HCT116 (cell line): ENCODE data around the gene PNKP. TPM values are rescaled to one million over a fixed set of nuclear protein-coding genes. Genes with fewer than 3 reads are reported as not detected.

Experiments used
- ATAC-seq: fragments of 200-7000 bp; cut with Tn5 transposase; 2 replicates; pipeline ENCODE4 v1.9.1; 2020; ENCODE audit warnings: mild to moderate bottlenecking, moderate library complexity
- BruUV-seq: library from RNA; stranded (reverse); fragments of 400-500 nt; replicated peaks from 2 replicates; lab custom pipeline; 2021; lab: Mats Ljungman, UMichigan
- CTCF ChIA-PET: fragments of 300-600 bp; sonication (Branson Sonifier 250); formaldehyde crosslinking; loops from one replicate; lab custom pipeline; 2021; ENCODE audit warnings: antibody characterized with exemption; lab: Charles Lee
- POLR2A ChIA-PET: fragments of 300-600, 350-600 bp; sonication (Branson Sonifier 250); formaldehyde crosslinking; loops from one replicate; lab custom pipeline; 2021; ENCODE audit warnings: antibody characterized with exemption; lab: Charles Lee
- RAD21 ChIA-PET, 2 experiments: fragments of 300-600 bp; sonication (Branson Sonifier 250); formaldehyde crosslinking; loops; one replicate each; lab custom pipeline; 2023; ENCODE audit warnings: low total read pairs in 2 of 2; ENCODE audit not compliant: uncharacterized antibody in 2 of 2, unreplicated experiment in 2 of 2, low non-redundant PET in 1 of 2; lab: Charles Lee
- DNase-seq: peaks from one replicate; pipeline ENCODE4 v3.0.0-alpha.2; 2010; ENCODE audit warnings: low read depth, low spot score
- H2AFZ ChIP-seq: fragments of 200-600 bp; shearing (Covaris generic), sonication (generic); 2 replicates; pipeline ENCODE4 v1.6.1; 2017; ENCODE audit warnings: low read depth, mixed run types, mixed read lengths, antibody characterized with exemption, low read length; ENCODE audit not compliant: poor library complexity, severe bottlenecking
- H3K27ac ChIP-seq: 2 replicates; pipeline ENCODE4 v1.5.1; 2012; ENCODE audit warnings: low read depth, low read length
- H3K27me3 ChIP-seq: fragments of 200-600 bp; sonication (generic); 2 replicates; pipeline ENCODE4 v1.6.1; 2016; ENCODE audit warnings: mixed run types, low read length, mixed read lengths; ENCODE audit not compliant: insufficient read depth
- H3K36me3 ChIP-seq, 2 experiments: fragments of 200-500 bp in 1 of 2; fragments of 200-600 bp in 1 of 2; sonication (Bioruptor generic) in 1 of 2; sonication (generic) in 1 of 2; 2 replicates each; pipeline versions ENCODE4 v1.5.1 to v1.6.1; 2014 to 2016; ENCODE audit warnings: low read length in 2 of 2, inconsistent platforms in 1 of 2, mixed read lengths in 1 of 2, mixed run types in 1 of 2; ENCODE audit not compliant: insufficient read depth in 2 of 2, control insufficient read depth in 1 of 2
- H3K4me1 ChIP-seq, 2 experiments: fragments of 200-600 bp in 1 of 2; sonication (generic) in 1 of 2; 2 replicates each; pipeline versions ENCODE4 v1.5.1 to v1.6.1; 2012 to 2017; ENCODE audit warnings: low read length in 2 of 2, inconsistent platforms in 1 of 2, mild to moderate bottlenecking in 1 of 2, mixed read lengths in 1 of 2, mixed run types in 1 of 2, moderate library complexity in 1 of 2; ENCODE audit not compliant: insufficient read depth in 2 of 2, control insufficient read depth in 1 of 2
- H3K4me2 ChIP-seq: fragments of 200-600 bp; sonication (generic); 2 replicates; pipeline ENCODE4 v1.6.1; 2017; ENCODE audit warnings: mixed run types, low read length, mixed read lengths
- H3K4me3 ChIP-seq, 2 experiments: fragments of 200-600 bp in 1 of 2; sonication (generic) in 1 of 2; replicated peaks in 1 of 2; 2 replicates each; pipeline ENCODE4 v1.5.1; 2011 to 2016; ENCODE audit warnings: low read length in 2 of 2, control low read depth in 1 of 2, low read depth in 1 of 2, mild to moderate bottlenecking in 1 of 2, mixed read lengths in 1 of 2, mixed run types in 1 of 2
- H3K79me2 ChIP-seq: fragments of 200-600 bp; sonication (generic); 2 replicates; pipeline ENCODE4 v1.6.1; 2017; ENCODE audit warnings: mild to moderate bottlenecking, mixed run types, low read length, moderate library complexity, mixed read lengths; ENCODE audit not compliant: insufficient read depth
- H3K9ac ChIP-seq: fragments of 200-600 bp; sonication (generic); 2 replicates; pipeline ENCODE4 v1.6.1; 2016; ENCODE audit warnings: low read length, mixed read lengths
- H3K9me2 ChIP-seq: fragments of 200-600 bp; sonication (generic), shearing (Covaris generic); 2 replicates; pipeline ENCODE4 v1.6.1; 2017; ENCODE audit warnings: mixed run types, mild to moderate bottlenecking, moderate library complexity; ENCODE audit not compliant: insufficient read depth
- H3K9me3 ChIP-seq, 2 experiments: fragments of 200-500 bp in 1 of 2; fragments of 200-600 bp in 1 of 2; sonication (Bioruptor generic) in 1 of 2; sonication (generic) in 1 of 2; 2 replicates each; pipeline ENCODE4 v1.6.1; 2014 to 2017; ENCODE audit warnings: low read length in 2 of 2, mixed read lengths in 2 of 2, inconsistent platforms in 1 of 2, low read depth in 1 of 2, mild to moderate bottlenecking in 1 of 2, mixed run types in 1 of 2, moderate library complexity in 1 of 2; ENCODE audit not compliant: control insufficient read depth in 1 of 2, insufficient read depth in 1 of 2
- H4K20me1 ChIP-seq: fragments of 200-600 bp; sonication (generic), shearing (Covaris generic); 2 replicates; pipeline ENCODE4 v1.6.1; 2017; ENCODE audit warnings: mixed run types, mild to moderate bottlenecking, moderate library complexity; ENCODE audit not compliant: insufficient read depth
- CBX3 ChIP-seq: IDR thresholded peaks from 2 replicates; pipeline ENCODE4 v1.6.1; 2012; ENCODE audit warnings: low read depth
- POLR2AphosphoS5 ChIP-seq: IDR thresholded peaks from 2 replicates; pipeline ENCODE4 v1.6.1; 2011; ENCODE audit warnings: mild to moderate bottlenecking, low read depth, low read length, moderate library complexity
- SIN3A ChIP-seq: IDR thresholded peaks from 2 replicates; pipeline ENCODE4 v1.6.1; 2012; ENCODE audit warnings: low read depth
- TCF7L2 ChIP-seq: IDR thresholded peaks from 2 replicates; pipeline ENCODE4 v1.7.0; 2011; ENCODE audit warnings: borderline replicate concordance, inconsistent platforms; ENCODE audit not compliant: insufficient read depth, insufficient read length; ENCODE audit errors: extremely low read depth
- YY1 ChIP-seq: IDR thresholded peaks from 2 replicates; pipeline ENCODE4 v1.6.1; 2011; ENCODE audit warnings: low read length, low read depth, moderate library complexity, mild to moderate bottlenecking; ENCODE audit not compliant: insufficient replicate concordance; ENCODE audit errors: extremely low read depth
- ZFX ChIP-seq: fragments of 450-650 bp; IDR thresholded peaks from 2 replicates; pipeline ENCODE4 v1.6.1; 2017
- intact Hi-C: fragments of 100-400 bp; cut with micrococcal nuclease; formaldehyde crosslinking; loops from 2 replicates; pipeline ENCODE4 v1.10.0; 2022
- total RNA-seq: library from RNA; stranded (reverse); gene quantifications from one replicate; pipeline ENCODE4 v1.2.1, GENCODE V29; 2021; ENCODE audit not compliant: unreplicated experiment
- TF ChIP-seq, protein P1 (sequence below): IDR thresholded peaks from 2 replicates; pipeline ENCODE4 v1.6.1; 2012; ENCODE audit warnings: low read depth
- TF ChIP-seq, protein P2 (sequence below): IDR thresholded peaks from 2 replicates; pipeline ENCODE4 v1.6.1; 2012
- TF ChIP-seq, protein P3 (sequence below), 3 experiments: fragments of 200-600 bp in 1 of 3; sonication (generic) in 1 of 3; IDR thresholded peaks in 2 of 3; conservative IDR thresholded peaks in 1 of 3; 2 replicates each; pipeline ENCODE4 v1.5.1; 2012 to 2017; ENCODE audit warnings: low read depth in 2 of 3, low read length in 2 of 3, antibody characterized with exemption in 1 of 3, borderline replicate concordance in 1 of 3, control low read depth in 1 of 3, mild to moderate bottlenecking in 1 of 3, mixed read lengths in 1 of 3, mixed run types in 1 of 3, moderate library complexity in 1 of 3; ENCODE audit not compliant: insufficient read depth in 1 of 3

PNKP gene
- total RNA-seq, 1 experiment from 2014 or later = 129 TPM

DNA sequence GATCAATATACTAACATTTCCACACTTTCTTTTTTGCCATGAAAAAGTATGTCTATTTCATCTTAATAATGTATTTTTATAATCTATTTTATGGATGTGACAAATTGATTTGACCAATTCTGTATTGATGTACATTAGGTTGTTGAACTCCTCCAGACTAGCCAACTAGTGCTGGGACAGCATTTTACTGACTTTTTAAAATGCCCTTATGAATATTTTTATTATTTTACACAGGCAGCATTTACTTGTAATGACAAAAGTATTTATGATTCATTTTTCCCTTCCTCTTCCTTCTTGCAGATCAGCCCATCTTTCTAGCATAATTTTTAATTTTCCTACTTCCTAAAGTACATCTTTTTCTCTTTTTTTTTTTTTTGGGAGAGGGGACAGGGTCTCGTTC lies 53.4 kb downstream of the PNKP start:
- Histone ChIP-seq H3K9me3 (no peaks in the 10 kb centered on the region), H3K4me2 (peak overlapping the region; percentile 78), H3K4me3 (peak overlapping the region in 1 of 2 experiments; percentile 4; a peak in 1 of 4 replicates), H3K9me2 (no peaks in the 10 kb centered on the region), H3K27ac (no peak overlapping the region), H3K4me1 (peaks cover 16 to 40% of the 10 kb centered on the region in 2 experiments), H3K79me2 (peaks cover 9% of the 10 kb centered on the region), H3K9ac (0 out of 2 replicates have a peak overlapping the region, but pooled peaks have one; percentile 18), H2AFZ (peak overlapping the region; percentile 99), H3K36me3 (no peaks in the 10 kb centered on the region), H3K27me3 (no peaks in the 10 kb centered on the region), H4K20me1 (no peaks in the 10 kb centered on the region)
- CTCF ChIA-PET = no interaction called here
- RAD21 ChIA-PET = no interaction called here
- TF ChIP-seq POLR2AphosphoS5 (no peak), TCF7L2 (no peak), CBX3 (no peak), YY1 (no peak), SIN3A (no peak), ZFX (no peak)
- TF ChIP-seq, protein P1, sequence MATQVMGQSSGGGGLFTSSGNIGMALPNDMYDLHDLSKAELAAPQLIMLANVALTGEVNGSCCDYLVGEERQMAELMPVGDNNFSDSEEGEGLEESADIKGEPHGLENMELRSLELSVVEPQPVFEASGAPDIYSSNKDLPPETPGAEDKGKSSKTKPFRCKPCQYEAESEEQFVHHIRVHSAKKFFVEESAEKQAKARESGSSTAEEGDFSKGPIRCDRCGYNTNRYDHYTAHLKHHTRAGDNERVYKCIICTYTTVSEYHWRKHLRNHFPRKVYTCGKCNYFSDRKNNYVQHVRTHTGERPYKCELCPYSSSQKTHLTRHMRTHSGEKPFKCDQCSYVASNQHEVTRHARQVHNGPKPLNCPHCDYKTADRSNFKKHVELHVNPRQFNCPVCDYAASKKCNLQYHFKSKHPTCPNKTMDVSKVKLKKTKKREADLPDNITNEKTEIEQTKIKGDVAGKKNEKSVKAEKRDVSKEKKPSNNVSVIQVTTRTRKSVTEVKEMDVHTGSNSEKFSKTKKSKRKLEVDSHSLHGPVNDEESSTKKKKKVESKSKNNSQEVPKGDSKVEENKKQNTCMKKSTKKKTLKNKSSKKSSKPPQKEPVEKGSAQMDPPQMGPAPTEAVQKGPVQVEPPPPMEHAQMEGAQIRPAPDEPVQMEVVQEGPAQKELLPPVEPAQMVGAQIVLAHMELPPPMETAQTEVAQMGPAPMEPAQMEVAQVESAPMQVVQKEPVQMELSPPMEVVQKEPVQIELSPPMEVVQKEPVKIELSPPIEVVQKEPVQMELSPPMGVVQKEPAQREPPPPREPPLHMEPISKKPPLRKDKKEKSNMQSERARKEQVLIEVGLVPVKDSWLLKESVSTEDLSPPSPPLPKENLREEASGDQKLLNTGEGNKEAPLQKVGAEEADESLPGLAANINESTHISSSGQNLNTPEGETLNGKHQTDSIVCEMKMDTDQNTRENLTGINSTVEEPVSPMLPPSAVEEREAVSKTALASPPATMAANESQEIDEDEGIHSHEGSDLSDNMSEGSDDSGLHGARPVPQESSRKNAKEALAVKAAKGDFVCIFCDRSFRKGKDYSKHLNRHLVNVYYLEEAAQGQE = no peak
- TF ChIP-seq, protein P2, sequence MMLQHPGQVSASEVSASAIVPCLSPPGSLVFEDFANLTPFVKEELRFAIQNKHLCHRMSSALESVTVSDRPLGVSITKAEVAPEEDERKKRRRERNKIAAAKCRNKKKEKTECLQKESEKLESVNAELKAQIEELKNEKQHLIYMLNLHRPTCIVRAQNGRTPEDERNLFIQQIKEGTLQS = no peak
- TF ChIP-seq, protein P3, sequence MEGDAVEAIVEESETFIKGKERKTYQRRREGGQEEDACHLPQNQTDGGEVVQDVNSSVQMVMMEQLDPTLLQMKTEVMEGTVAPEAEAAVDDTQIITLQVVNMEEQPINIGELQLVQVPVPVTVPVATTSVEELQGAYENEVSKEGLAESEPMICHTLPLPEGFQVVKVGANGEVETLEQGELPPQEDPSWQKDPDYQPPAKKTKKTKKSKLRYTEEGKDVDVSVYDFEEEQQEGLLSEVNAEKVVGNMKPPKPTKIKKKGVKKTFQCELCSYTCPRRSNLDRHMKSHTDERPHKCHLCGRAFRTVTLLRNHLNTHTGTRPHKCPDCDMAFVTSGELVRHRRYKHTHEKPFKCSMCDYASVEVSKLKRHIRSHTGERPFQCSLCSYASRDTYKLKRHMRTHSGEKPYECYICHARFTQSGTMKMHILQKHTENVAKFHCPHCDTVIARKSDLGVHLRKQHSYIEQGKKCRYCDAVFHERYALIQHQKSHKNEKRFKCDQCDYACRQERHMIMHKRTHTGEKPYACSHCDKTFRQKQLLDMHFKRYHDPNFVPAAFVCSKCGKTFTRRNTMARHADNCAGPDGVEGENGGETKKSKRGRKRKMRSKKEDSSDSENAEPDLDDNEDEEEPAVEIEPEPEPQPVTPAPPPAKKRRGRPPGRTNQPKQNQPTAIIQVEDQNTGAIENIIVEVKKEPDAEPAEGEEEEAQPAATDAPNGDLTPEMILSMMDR (IDR thresholded peaks at IDR 0.05 in 2 of 3, conservative IDR thresholded peaks at IDR 0.05 in 1 of 3; ENCODE audit: borderline replicate concordance in 1 of 3, insufficient read depth in 1 of 3, low read depth in 2 of 3, low read length in 2 of 3) = no peak
- intact Hi-C loops = no loop called here
- no peak for DNase-seq
- POLR2A ChIA-PET = no interaction called here
- no TSS peak for BruUV-seq
- no peak for ATAC-seq
